Mammary epithelial cell (primary cell): ENCODE data around the gene SMYD5.

Source experiments
- CTCF ChIP-seq, 2 donors: IDR thresholded peaks in 1 of 2; conservative IDR thresholded peaks in 1 of 2; 2 replicates each; pipeline ENCODE4 v1.5.1; 2011 to 2012; ENCODE audit warnings: inconsistent platforms in 2 of 2, low read length in 2 of 2, mild to moderate bottlenecking in 2 of 2, control low read depth in 1 of 2, low read depth in 1 of 2; ENCODE audit not compliant: insufficient read depth in 1 of 2; ENCODE audit errors: extremely low read depth in 1 of 2
- EZH2 ChIP-seq: IDR thresholded peaks from 2 replicates; pipeline ENCODE4 v1.6.1; 2012; ENCODE audit warnings: low read length, inconsistent platforms, borderline replicate concordance

- TF ChIP-seq CTCF (conservative IDR thresholded peaks at IDR 0.05 in 1 of 2, IDR thresholded peaks at IDR 0.05 in 1 of 2; ENCODE audit: extremely low read depth in 1 of 2, insufficient read depth in 1 of 2, low read depth in 1 of 2, low read length in 2 of 2), result no peak
- TF ChIP-seq EZH2, result no peak
These were observed 43.0 kb downstream of the SMYD5 start for GRCh38 chr2:73257021-73257420.
